Type B pancreatic cell (in vitro differentiated cells): ENCODE data around the gene DNAL4. TPM values are rescaled to one million over a fixed set of nuclear protein-coding genes. Genes with fewer than 3 reads are reported as not detected.

Source experiments
- DNase-seq: peaks from one replicate; pipeline ENCODE4 v3.0.0; 2021; ENCODE audit warnings: mixed read lengths; ENCODE audit not compliant: unreplicated experiment; ENCODE audit errors: extremely low spot score
- H3K27ac Mint-ChIP-seq: 2 replicates; pipeline ENCODE4 v1.8.0; 2021; ENCODE audit warnings: mild to moderate bottlenecking, mixed read lengths
- H3K27me3 Mint-ChIP-seq: 2 replicates; pipeline ENCODE4 v1.8.0; 2021; ENCODE audit warnings: mixed read lengths
- H3K36me3 Mint-ChIP-seq: 2 replicates; pipeline ENCODE4 v1.8.0; 2021; ENCODE audit warnings: mixed read lengths
- H3K4me1 Mint-ChIP-seq: one replicate; pipeline ENCODE4 v1.8.0; 2021; ENCODE audit warnings: mixed read lengths; ENCODE audit not compliant: unreplicated experiment
- H3K4me3 Mint-ChIP-seq: 2 replicates; pipeline ENCODE4 v1.8.0; 2021; ENCODE audit warnings: mild to moderate bottlenecking, mixed read lengths
- H3K9me3 Mint-ChIP-seq: 2 replicates; pipeline ENCODE4 v1.8.0; 2021; ENCODE audit warnings: mixed read lengths
- CTCF ChIP-seq: fragments of 200-600 bp; sonication (generic); conservative IDR thresholded peaks from 2 replicates; pipeline ENCODE4 v1.5.0; 2021; ENCODE audit warnings: antibody characterized with exemption, mild to moderate bottlenecking
- total RNA-seq: library from RNA; stranded (reverse); gene quantifications from 2 replicates; pipeline ENCODE4 v1.2.1, GENCODE V29; 2021; ENCODE audit warnings: low replicate concordance

DNAL4 gene
- total RNA-seq, 1 donor from 2014 or later: 23.9 TPM

GRCh38 chr22:38754751-38755154, 39.2 kb downstream of the DNAL4 start:
- no peak for DNase-seq
- TF ChIP-seq CTCF: no peak
- Mint-ChIP-seq H3K4me1 (peaks cover 27% of the 10 kb centered on the region), H3K9me3 (no peaks in the 10 kb centered on the region), H3K27ac (peak overlapping the region; percentile 85), H3K27me3 (no peaks in the 10 kb centered on the region), H3K4me3 (peak overlapping the region; percentile 89), H3K36me3 (no peaks in the 10 kb centered on the region)

- H3K27me3 Mint-ChIP-seq: no peaks in the 10 kb centered on the region
- peaks cover 27% of the 10 kb centered on the region for H3K4me1 Mint-ChIP-seq
- no peaks in the 10 kb centered on the region for H3K36me3 Mint-ChIP-seq
- no peak for DNase-seq
- peak overlapping the region; percentile 89 for H3K4me3 Mint-ChIP-seq
- peak overlapping the region; percentile 85 for H3K27ac Mint-ChIP-seq
- no peak for TF ChIP-seq CTCF
- H3K9me3 Mint-ChIP-seq: no peaks in the 10 kb centered on the region
These were observed 39.8 kb downstream of the DNAL4 start for GRCh38 chr22:38753948-38754750.

- Mint-ChIP-seq H3K27ac (no peak overlapping the region), H3K27me3 (no peaks in the 10 kb centered on the region)
These were observed 42.3 kb downstream of the DNAL4 start for GRCh38 chr22:38751422-38752346.

GRCh38 chr22:38751066-38751421, 42.9 kb downstream of the DNAL4 start:
- peaks cover 13% of the 10 kb centered on the region for H3K4me1 Mint-ChIP-seq
- H3K27ac Mint-ChIP-seq: no peak overlapping the region
- H3K36me3 Mint-ChIP-seq: peaks cover 3% of the 10 kb centered on the region
- H3K27me3 Mint-ChIP-seq: no peaks in the 10 kb centered on the region
- DNase-seq: no peak
- no peak overlapping the region for H3K4me3 Mint-ChIP-seq
- no peak for TF ChIP-seq CTCF
- no peaks in the 10 kb centered on the region for H3K9me3 Mint-ChIP-seq

More at GRCh38 chr22:38751422-38752346, 42.3 kb downstream of the DNAL4 start:
- H3K4me1 Mint-ChIP-seq: peaks cover 15% of the 10 kb centered on the region
- peaks cover 3% of the 10 kb centered on the region for H3K36me3 Mint-ChIP-seq
- no peak for TF ChIP-seq CTCF
- no peaks in the 10 kb centered on the region for H3K9me3 Mint-ChIP-seq
- DNase-seq: no peak
- no peak overlapping the region for H3K4me3 Mint-ChIP-seq

GRCh38 chr22:38750638-38751037, 43.3 kb downstream of the DNAL4 start:
- DNase-seq: no peak
- no peak overlapping the region for H3K27ac Mint-ChIP-seq
- H3K27me3 Mint-ChIP-seq: no peaks in the 10 kb centered on the region
- peaks cover 3% of the 10 kb centered on the region for H3K36me3 Mint-ChIP-seq
- H3K9me3 Mint-ChIP-seq: no peaks in the 10 kb centered on the region
- H3K4me1 Mint-ChIP-seq: peaks cover 13% of the 10 kb centered on the region
- H3K4me3 Mint-ChIP-seq: no peak overlapping the region
- TF ChIP-seq CTCF: no peak
